ENCODE measurements around the gene DNAH6.
"Not testable (repeated sequence)": the region's sequence is repeated elsewhere in the genome, so short reads cannot be mapped to it uniquely, and the experiment has no call there.

DNAH6 gene

GRCh38 chr2:84768840-84769239, 252.5 kb downstream of the DNAH6 start:
- H3K9me3 ChIP-seq (replicated peaks; ENCODE audit: low read length): no peaks in the 10 kb centered on the region
- no peak overlapping the region for H3K4me3 ChIP-seq (ENCODE audit: low read length)
- no peaks in the 10 kb centered on the region for H3K4me1 ChIP-seq (ENCODE audit: control insufficient read depth, insufficient read depth, low read length)
- peaks cover 15% of the 10 kb centered on the region for H3K27me3 ChIP-seq (ENCODE audit: control insufficient read depth, insufficient read depth, low read length)
- H3K36me3 ChIP-seq (ENCODE audit: insufficient read depth, low read length): no peaks in the 10 kb centered on the region
- no peak overlapping the region for H3K9ac ChIP-seq (ENCODE audit: low read depth, low read length)
- no peak overlapping the region for H3K4me2 ChIP-seq (ENCODE audit: low read length)

DNA sequence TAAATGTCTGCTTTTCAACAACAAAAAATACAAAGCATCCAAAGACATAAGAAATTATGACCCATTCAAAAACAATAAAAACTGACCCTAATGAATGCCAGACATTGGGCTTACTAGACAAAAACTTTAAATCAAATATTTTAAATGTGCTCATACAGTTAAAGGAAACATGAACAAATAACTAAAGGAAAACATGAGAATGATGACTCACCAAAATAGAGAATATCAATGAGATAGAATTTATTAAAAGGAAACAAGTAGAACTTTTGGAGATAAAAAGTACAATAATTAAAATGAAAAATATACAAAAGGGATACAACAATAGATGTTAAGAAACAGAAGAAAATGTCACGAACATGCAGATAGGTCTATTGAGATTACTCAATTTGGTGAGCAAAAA, 254.0 kb downstream of the DNAH6 start:
- no peaks in the 10 kb centered on the region for H3K4me1 ChIP-seq (ENCODE audit: control insufficient read depth, insufficient read depth, low read length)
- H3K4me2 ChIP-seq (ENCODE audit: low read length): no peak overlapping the region
- no peak overlapping the region for H3K9ac ChIP-seq (ENCODE audit: low read depth, low read length)
- no peak overlapping the region for H3K4me3 ChIP-seq (ENCODE audit: low read length)
- no peaks in the 10 kb centered on the region for H3K36me3 ChIP-seq (ENCODE audit: insufficient read depth, low read length)
- H3K9me3 ChIP-seq (replicated peaks; ENCODE audit: low read length): no peaks in the 10 kb centered on the region
- peaks cover 12% of the 10 kb centered on the region for H3K27me3 ChIP-seq (ENCODE audit: control insufficient read depth, insufficient read depth, low read length)

DNA sequence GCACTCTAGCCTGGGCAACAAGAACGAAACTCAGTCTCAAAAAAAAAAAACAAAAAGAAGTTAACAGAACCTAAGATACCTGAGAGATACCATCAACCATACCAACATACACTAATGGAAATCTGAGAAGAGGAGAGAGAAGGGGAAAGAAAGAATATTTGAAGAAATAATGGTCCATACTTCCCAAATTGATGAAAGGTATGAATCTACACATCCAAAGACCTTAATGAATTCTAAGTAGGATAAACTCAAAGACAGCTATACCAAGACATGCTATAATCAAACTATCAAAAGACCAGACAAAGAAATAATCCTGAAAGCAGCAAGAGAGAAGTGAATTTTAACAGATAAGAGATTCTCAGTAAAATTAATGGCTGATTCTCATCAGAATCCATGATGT, 255.0 kb downstream of the DNAH6 start:
- Histone ChIP-seq H3K36me3 (ENCODE audit: insufficient read depth, low read length) (no peaks in the 10 kb centered on the region), H3K4me1 (ENCODE audit: control insufficient read depth, insufficient read depth, low read length) (no peaks in the 10 kb centered on the region), H3K4me2 (ENCODE audit: low read length) (no peak overlapping the region), H3K27me3 (ENCODE audit: control insufficient read depth, insufficient read depth, low read length) (peaks cover 2% of the 10 kb centered on the region), H3K4me3 (ENCODE audit: low read length) (no peak overlapping the region), H3K9ac (ENCODE audit: low read depth, low read length) (no peak overlapping the region), H3K9me3 (replicated peaks; ENCODE audit: low read length) (no peaks in the 10 kb centered on the region)

- not testable (repeated sequence) for H3K4me2 ChIP-seq (ENCODE audit: low read length); H3K36me3 ChIP-seq (ENCODE audit: insufficient read depth, low read length); H3K27me3 ChIP-seq (ENCODE audit: control insufficient read depth, insufficient read depth, low read length); H3K9ac ChIP-seq (ENCODE audit: low read depth, low read length); H3K4me1 ChIP-seq (ENCODE audit: control insufficient read depth, insufficient read depth, low read length); H3K9me3 ChIP-seq (replicated peaks; ENCODE audit: low read length); H3K4me3 ChIP-seq (ENCODE audit: low read length)
These were observed 257.3 kb downstream of the DNAH6 start for GRCh38 chr2:84773562-84773961.

DNA sequence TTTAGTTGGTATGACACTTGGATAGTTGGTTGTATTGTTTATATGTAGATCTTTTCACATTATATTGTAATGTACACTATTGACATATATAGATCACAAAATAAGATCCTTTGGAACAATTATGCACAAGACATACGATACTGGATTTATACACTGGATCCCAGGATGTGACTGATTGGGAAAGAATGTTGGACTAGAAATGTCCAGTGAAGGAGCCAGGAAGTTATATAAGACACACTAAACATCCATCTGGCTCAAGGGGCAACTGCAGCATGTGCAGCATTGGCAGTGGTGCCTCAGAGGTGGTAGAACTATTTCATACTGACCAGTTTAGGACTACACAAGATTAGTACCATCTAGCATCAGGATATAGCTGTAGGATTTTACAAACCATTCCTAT, 259.7 kb downstream of the DNAH6 start:
- H3K36me3 ChIP-seq (ENCODE audit: insufficient read depth, low read length): no peaks in the 10 kb centered on the region
- no peak overlapping the region for H3K4me2 ChIP-seq (ENCODE audit: low read length)
- H3K4me1 ChIP-seq (ENCODE audit: control insufficient read depth, insufficient read depth, low read length): no peaks in the 10 kb centered on the region
- H3K9ac ChIP-seq (ENCODE audit: low read depth, low read length): no peak overlapping the region
- no peak overlapping the region for H3K4me3 ChIP-seq (ENCODE audit: low read length)
- no peaks in the 10 kb centered on the region for H3K9me3 ChIP-seq (replicated peaks; ENCODE audit: low read length)
- no peaks in the 10 kb centered on the region for H3K27me3 ChIP-seq (ENCODE audit: control insufficient read depth, insufficient read depth, low read length)

DNA sequence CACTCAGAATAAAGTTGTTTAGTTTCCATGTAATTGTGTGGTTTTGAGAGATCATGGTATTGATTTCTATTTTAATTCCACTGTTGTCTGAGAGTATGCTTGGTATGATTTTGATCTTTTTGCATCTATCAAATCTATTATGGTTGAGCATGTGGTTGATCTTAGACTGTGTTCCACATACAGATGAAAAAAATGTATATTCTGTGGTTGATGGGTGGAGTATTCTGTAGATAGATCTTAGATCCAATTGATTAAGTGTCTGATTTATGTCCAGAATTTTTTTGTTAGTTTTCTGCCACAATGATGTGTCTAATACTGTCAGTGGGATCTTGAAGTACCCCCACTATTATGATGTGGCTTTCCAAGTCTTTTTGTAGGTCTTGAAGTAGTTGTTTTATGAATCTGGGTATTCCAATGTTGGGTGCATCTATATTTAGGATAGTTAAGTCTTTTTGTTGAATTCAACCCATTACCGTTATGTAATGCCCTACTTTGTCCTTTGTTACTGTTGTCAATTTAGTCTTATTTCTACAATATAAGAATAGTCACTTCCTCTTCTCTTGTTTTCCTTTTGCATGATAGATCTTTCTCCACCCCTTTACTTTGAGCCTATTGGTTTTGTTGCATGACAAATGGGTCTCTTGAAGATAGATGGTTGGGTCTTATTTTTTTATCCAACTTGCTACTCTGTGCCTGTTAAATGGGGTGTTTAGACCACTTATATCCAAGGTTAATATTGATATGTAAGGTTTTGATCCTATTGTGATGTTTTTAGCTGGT, 262.8 kb downstream of the DNAH6 start:
- H3K4me3 ChIP-seq (ENCODE audit: low read length): no peak overlapping the region
- no peaks in the 10 kb centered on the region for H3K36me3 ChIP-seq (ENCODE audit: insufficient read depth, low read length)
- no peaks in the 10 kb centered on the region for H3K4me1 ChIP-seq (ENCODE audit: control insufficient read depth, insufficient read depth, low read length)
- no peak overlapping the region for H3K4me2 ChIP-seq (ENCODE audit: low read length)
- H3K9ac ChIP-seq (ENCODE audit: low read depth, low read length): no peak overlapping the region
- no peaks in the 10 kb centered on the region for H3K9me3 ChIP-seq (replicated peaks; ENCODE audit: low read length)
- H3K27me3 ChIP-seq (ENCODE audit: control insufficient read depth, insufficient read depth, low read length): peaks cover 6% of the 10 kb centered on the region

DNA sequence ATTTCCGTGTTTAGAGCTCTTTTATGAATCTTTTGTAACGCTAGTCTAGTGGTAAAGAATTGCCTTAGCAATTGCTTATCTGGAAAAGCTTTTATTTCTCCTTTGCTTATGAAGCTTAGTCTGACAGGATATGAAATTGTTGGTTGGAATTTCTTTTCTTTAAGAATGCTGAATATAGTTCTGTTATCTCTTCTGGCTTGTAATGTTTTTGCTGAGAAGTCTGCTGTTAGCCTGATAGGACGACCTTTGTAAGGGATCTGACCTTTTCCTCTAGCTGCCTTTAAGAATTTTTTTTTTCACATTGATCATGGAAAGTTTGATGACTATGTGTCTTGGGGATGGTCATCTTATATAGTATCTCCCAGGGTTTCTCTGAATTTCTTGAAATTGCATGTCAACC, 263.5 kb downstream of the DNAH6 start:
- Histone ChIP-seq H3K9ac (ENCODE audit: low read depth, low read length) (no peak overlapping the region), H3K27me3 (ENCODE audit: control insufficient read depth, insufficient read depth, low read length) (peaks cover 6% of the 10 kb centered on the region), H3K4me3 (ENCODE audit: low read length) (no peak overlapping the region), H3K4me2 (ENCODE audit: low read length) (no peak overlapping the region), H3K36me3 (ENCODE audit: insufficient read depth, low read length) (no peaks in the 10 kb centered on the region), H3K4me1 (ENCODE audit: control insufficient read depth, insufficient read depth, low read length) (no peaks in the 10 kb centered on the region), H3K9me3 (replicated peaks; ENCODE audit: low read length) (no peaks in the 10 kb centered on the region)

GRCh38 chr2:84781942-84782716, 265.8 kb downstream of the DNAH6 start:
- Histone ChIP-seq H3K4me1 (ENCODE audit: control insufficient read depth, insufficient read depth, low read length) (no peaks in the 10 kb centered on the region), H3K27me3 (ENCODE audit: control insufficient read depth, insufficient read depth, low read length) (peaks cover 9% of the 10 kb centered on the region), H3K36me3 (ENCODE audit: insufficient read depth, low read length) (no peaks in the 10 kb centered on the region), H3K9me3 (replicated peaks; ENCODE audit: low read length) (no peaks in the 10 kb centered on the region), H3K4me2 (ENCODE audit: low read length) (no peak overlapping the region), H3K9ac (ENCODE audit: low read depth, low read length) (no peak overlapping the region), H3K4me3 (ENCODE audit: low read length) (no peak overlapping the region)

DNA sequence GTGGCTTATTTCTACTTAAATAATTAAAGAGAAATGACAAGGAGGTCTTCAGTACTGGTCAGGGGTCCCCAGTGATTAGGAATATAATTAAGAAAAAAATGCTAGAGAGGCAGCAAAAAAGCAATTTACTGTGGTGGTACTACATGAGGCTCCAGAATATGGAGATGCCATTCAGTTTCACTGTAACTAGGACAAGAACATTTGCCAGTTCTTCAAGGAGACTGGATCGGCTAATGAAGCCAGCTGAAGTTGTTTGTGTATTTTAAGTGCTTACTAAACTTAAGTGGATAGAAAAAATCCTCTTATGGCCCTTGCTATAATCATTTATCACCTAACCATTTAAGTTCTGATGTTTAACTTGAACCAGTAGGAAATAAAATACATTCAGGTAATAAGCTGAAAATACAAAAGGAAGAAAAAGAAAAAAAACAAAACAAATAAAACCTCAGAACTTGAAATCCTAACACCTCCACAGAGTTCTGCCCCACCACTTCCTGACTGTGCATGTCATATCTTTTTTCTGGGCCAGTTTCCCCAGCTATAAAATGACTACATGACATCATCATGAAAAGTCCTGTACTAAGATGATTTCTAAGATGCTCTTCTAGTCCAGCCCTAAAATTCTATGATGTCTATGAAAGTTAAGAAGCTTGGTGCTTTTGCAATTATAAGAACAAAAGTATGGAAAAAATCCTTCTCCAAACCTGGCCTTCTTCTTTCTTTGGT, 266.6 kb downstream of the DNAH6 start:
- Histone ChIP-seq H3K4me3 (ENCODE audit: low read length) (no peak overlapping the region), H3K9me3 (replicated peaks; ENCODE audit: low read length) (no peaks in the 10 kb centered on the region), H3K27me3 (ENCODE audit: control insufficient read depth, insufficient read depth, low read length) (peaks cover 13% of the 10 kb centered on the region), H3K4me1 (ENCODE audit: control insufficient read depth, insufficient read depth, low read length) (no peaks in the 10 kb centered on the region), H3K36me3 (ENCODE audit: insufficient read depth, low read length) (no peaks in the 10 kb centered on the region), H3K4me2 (ENCODE audit: low read length) (no peak overlapping the region), H3K9ac (ENCODE audit: low read depth, low read length) (no peak overlapping the region)

DNA sequence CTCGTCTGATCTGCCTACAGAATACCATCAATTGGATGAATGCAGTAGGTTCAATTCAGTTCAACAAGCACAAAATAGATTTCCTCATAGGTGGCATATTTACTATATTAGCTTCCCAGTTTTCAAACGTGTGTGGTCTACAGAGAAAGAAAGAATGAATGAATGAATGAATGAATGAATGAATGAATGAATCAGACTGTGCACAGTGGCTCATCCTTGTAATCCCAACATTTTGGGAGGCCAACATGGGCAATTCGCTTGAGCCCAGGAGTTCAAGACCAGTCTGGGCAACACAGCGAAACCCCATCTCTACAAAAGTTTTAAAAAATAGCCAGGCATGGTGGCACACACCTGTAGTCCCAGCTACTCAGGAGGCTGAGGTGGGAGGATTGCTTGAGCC, 269.7 kb downstream of the DNAH6 start:
- H3K9ac ChIP-seq (ENCODE audit: low read depth, low read length): no peak overlapping the region
- no peaks in the 10 kb centered on the region for H3K4me1 ChIP-seq (ENCODE audit: control insufficient read depth, insufficient read depth, low read length)
- H3K4me2 ChIP-seq (ENCODE audit: low read length): no peak overlapping the region
- no peak overlapping the region for H3K4me3 ChIP-seq (ENCODE audit: low read length)
- peaks cover 16% of the 10 kb centered on the region for H3K27me3 ChIP-seq (ENCODE audit: control insufficient read depth, insufficient read depth, low read length)
- no peaks in the 10 kb centered on the region for H3K9me3 ChIP-seq (replicated peaks; ENCODE audit: low read length)
- no peaks in the 10 kb centered on the region for H3K36me3 ChIP-seq (ENCODE audit: insufficient read depth, low read length)

DNA sequence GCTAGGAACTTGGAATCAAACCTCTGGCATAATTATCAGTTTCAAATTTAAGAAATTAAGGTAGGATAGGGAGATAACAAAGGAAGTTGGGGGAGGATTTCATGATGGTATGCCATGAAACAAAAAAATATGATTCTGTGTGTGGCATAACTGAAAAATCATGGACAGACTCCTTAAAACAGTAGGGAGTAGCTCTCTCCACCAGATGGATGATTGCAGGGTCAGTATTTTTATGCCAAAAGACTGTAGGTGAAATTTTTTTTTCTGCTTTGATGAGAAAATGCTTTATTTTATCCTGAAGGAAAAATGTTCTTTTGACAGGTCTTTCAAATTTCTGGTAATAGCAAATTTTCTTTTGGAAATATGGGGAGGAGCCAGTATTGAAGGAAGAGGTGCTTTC, 270.3 kb downstream of the DNAH6 start:
- Histone ChIP-seq H3K36me3 (ENCODE audit: insufficient read depth, low read length) (no peaks in the 10 kb centered on the region), H3K9me3 (replicated peaks; ENCODE audit: low read length) (no peaks in the 10 kb centered on the region), H3K4me3 (ENCODE audit: low read length) (no peak overlapping the region), H3K9ac (ENCODE audit: low read depth, low read length) (no peak overlapping the region), H3K27me3 (ENCODE audit: control insufficient read depth, insufficient read depth, low read length) (peaks cover 16% of the 10 kb centered on the region), H3K4me1 (ENCODE audit: control insufficient read depth, insufficient read depth, low read length) (no peaks in the 10 kb centered on the region), H3K4me2 (ENCODE audit: low read length) (no peak overlapping the region)
